ENCODE measurements around the gene EDRF1.
"Not testable (repeated sequence)": the region's sequence is repeated elsewhere in the genome, so short reads cannot be mapped to it uniquely, and the experiment has no call there.

DNA sequence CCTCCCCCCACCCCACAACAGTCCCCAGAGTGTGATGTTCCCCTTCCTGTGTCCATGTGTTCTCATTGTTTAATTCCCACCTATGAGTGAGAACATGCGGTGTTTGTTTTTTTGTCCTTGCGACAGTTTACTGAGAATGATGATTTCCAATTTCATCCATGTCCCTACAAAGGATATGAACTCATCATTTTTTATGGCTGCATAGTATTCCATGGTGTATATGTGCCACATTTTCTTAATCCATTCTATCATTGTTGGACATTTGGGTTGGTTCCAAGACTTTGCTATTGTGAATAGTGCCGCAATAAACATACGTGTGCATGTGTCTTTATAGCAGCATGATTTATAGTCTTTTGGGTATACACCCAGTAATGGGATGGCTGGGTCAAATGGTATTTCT, 4.8 kb upstream of the EDRF1 start:
- TF ChIP-seq, protein P1, sequence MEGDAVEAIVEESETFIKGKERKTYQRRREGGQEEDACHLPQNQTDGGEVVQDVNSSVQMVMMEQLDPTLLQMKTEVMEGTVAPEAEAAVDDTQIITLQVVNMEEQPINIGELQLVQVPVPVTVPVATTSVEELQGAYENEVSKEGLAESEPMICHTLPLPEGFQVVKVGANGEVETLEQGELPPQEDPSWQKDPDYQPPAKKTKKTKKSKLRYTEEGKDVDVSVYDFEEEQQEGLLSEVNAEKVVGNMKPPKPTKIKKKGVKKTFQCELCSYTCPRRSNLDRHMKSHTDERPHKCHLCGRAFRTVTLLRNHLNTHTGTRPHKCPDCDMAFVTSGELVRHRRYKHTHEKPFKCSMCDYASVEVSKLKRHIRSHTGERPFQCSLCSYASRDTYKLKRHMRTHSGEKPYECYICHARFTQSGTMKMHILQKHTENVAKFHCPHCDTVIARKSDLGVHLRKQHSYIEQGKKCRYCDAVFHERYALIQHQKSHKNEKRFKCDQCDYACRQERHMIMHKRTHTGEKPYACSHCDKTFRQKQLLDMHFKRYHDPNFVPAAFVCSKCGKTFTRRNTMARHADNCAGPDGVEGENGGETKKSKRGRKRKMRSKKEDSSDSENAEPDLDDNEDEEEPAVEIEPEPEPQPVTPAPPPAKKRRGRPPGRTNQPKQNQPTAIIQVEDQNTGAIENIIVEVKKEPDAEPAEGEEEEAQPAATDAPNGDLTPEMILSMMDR (IDR thresholded peaks at IDR 0.05; ENCODE audit: low read length), result not testable (repeated sequence)
- not testable (repeated sequence) for TF ChIP-seq EZH2 (IDR thresholded peaks at IDR 0.05; ENCODE audit: borderline replicate concordance, low read length)

Measured in OCI-LY1 (cell line).